OCI-LY3 (cell line): Measurements from ENCODE around the gene RDH5.

Experiments used
- H2AFZ ChIP-seq: fragments of 200-600, 300-600 bp; shearing (Covaris generic); 2 replicates; pipeline ENCODE4 v1.6.0; 2014; ENCODE audit warnings: antibody characterized with exemption, low read depth, low read length
- H3K27ac ChIP-seq: fragments of 200-600, 300-600 bp; sonication (generic); 2 replicates; pipeline ENCODE4 v1.5.1; 2014; ENCODE audit warnings: mild to moderate bottlenecking, low read length, moderate library complexity, mixed read lengths
- H3K27me3 ChIP-seq: fragments of 200-600, 300-600 bp; sonication (generic); 2 replicates; pipeline ENCODE4 v1.6.1; 2014; ENCODE audit warnings: low read depth, low read length, mixed read lengths
- H3K36me3 ChIP-seq: fragments of 200-600, 300-600 bp; sonication (generic); replicated peaks from 2 replicates; pipeline ENCODE3; 2014; ENCODE audit warnings: low read depth, low read length, mixed read lengths
- H3K4me1 ChIP-seq: fragments of 300-600, 200-600 bp; sonication (generic); 2 replicates; pipeline ENCODE4 v1.6.1; 2014; ENCODE audit warnings: low read length, mixed read lengths
- H3K4me2 ChIP-seq: fragments of 200-600, 300-600 bp; sonication (generic); 2 replicates; pipeline ENCODE4 v1.6.1; 2014; ENCODE audit warnings: low read length, mixed read lengths
- H3K4me3 ChIP-seq: fragments of 300-600, 200-600 bp; sonication (generic); 2 replicates; pipeline ENCODE4 v1.5.1; 2014; ENCODE audit warnings: antibody characterized with exemption, mild to moderate bottlenecking, low read length, moderate library complexity
- H3K79me2 ChIP-seq: fragments of 300-600, 200-600 bp; shearing (Covaris generic); 2 replicates; pipeline ENCODE4 v1.6.1; 2014; ENCODE audit warnings: mild to moderate bottlenecking, low read length, mixed read lengths
- H3K9ac ChIP-seq: fragments of 300-600, 200-600 bp; shearing (Covaris generic); 2 replicates; pipeline ENCODE4 v1.6.0; 2014; ENCODE audit warnings: mild to moderate bottlenecking, low read length, moderate library complexity
- H3K9me3 ChIP-seq: fragments of 200-600, 300-600 bp; shearing (Covaris generic); 2 replicates; pipeline ENCODE4 v1.6.1; 2014; ENCODE audit warnings: low read length, mixed read lengths; ENCODE audit not compliant: insufficient read depth
- H4K20me1 ChIP-seq: fragments of 200-600, 300-600 bp; sonication (generic); 2 replicates; pipeline ENCODE4 v1.6.1; 2016; ENCODE audit warnings: low read length, mixed read lengths; ENCODE audit not compliant: insufficient read depth
- CTCF ChIP-seq: fragments of 200-600, 300-600 bp; sonication (generic); IDR thresholded peaks from 2 replicates; pipeline ENCODE4 v1.5.1; 2014; ENCODE audit warnings: antibody characterized with exemption, low read length, low read depth
- EZH2phosphoT487 ChIP-seq: fragments of 200-600 bp; shearing (Covaris generic); IDR thresholded peaks from 2 replicates; pipeline ENCODE4 v1.6.1; 2018; ENCODE audit warnings: antibody characterized with exemption, mixed run types, low read depth

The RDH5 gene

GRCh38 chr12:55703288-55703687 lies 16.9 kb upstream of the RDH5 start:
- Histone ChIP-seq H3K4me2 (no peak overlapping the region), H3K9ac (no peak overlapping the region), H3K27ac (no peak overlapping the region), H4K20me1 (no peaks in the 10 kb centered on the region), H3K4me1 (peaks cover 7% of the 10 kb centered on the region), H3K27me3 (peaks cover under 1% of the 10 kb centered on the region; the same call in 1 of the 2 replicates), H3K4me3 (no peak overlapping the region), H3K9me3 (no peaks in the 10 kb centered on the region), H2AFZ (no peak overlapping the region), H3K79me2 (no peaks in the 10 kb centered on the region), H3K36me3 (no peaks in the 10 kb centered on the region)
- TF ChIP-seq EZH2phosphoT487, result no peak
- TF ChIP-seq CTCF, result no peak

DNA sequence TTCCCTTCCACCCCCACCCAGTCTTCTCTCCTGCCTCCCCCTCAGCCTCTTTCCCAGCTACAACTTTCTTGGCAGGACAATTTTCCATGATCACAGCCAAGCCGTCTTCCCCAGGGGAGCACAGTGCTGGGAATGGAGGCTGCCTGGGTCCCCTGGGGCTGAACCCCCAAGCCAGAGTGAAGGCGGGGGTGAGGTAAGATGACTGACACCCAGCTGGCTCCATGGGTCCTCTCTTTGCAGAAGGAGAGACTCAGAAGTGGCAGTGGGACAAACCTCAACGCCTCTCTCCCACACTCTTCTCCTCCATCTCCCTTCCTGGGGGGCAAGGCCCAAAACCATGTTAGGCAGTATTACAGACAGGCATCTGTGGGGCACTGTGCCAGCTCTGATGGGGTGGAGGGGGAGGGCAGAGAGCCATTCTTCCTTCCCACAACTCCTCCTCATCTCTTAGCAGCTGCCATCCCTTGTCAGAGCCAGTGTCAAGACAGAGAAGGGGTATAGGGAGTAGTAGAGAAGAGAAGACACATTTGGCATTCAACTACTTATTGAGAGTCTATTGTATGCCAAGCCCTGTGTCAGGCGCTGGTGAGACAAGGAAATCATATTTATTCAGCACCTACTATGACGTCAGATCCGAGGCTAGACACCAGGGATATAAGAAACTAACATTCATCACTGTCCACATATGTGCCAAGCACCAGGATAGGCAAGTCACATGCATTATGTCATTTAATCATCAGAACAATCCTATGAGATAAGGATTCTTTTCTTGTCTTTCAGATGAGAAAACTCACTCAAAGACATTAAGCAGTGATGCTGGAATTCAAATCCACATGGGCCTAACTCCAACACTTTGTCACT lies 16.1 kb upstream of the RDH5 start:
- Histone ChIP-seq H3K4me2 (no peak overlapping the region), H3K4me1 (peaks cover 16% of the 10 kb centered on the region)

GRCh38 chr12:55704824-55705718 lies 15.1 kb upstream of the RDH5 start:
- no peaks in the 10 kb centered on the region for H3K36me3 ChIP-seq
- no peak overlapping the region for H3K9ac ChIP-seq
- peaks cover 17% of the 10 kb centered on the region for H3K4me1 ChIP-seq
- no peaks in the 10 kb centered on the region for H3K9me3 ChIP-seq
- peaks cover 16% of the 10 kb centered on the region for H3K27me3 ChIP-seq
- no peak overlapping the region for H2AFZ ChIP-seq
- no peak overlapping the region for H3K27ac ChIP-seq
- no peaks in the 10 kb centered on the region for H3K79me2 ChIP-seq
- no peak for TF ChIP-seq EZH2phosphoT487
- TF ChIP-seq CTCF, result no peak
- no peak overlapping the region for H3K4me3 ChIP-seq
- no peak overlapping the region for H3K4me2 ChIP-seq
- no peaks in the 10 kb centered on the region for H4K20me1 ChIP-seq

More for the DNA sequence above, 16.1 kb upstream of the RDH5 start:
- Histone ChIP-seq H4K20me1 (no peaks in the 10 kb centered on the region), H3K79me2 (no peaks in the 10 kb centered on the region), H3K9ac (no peak overlapping the region), H3K27me3 (peaks cover 8% of the 10 kb centered on the region), H3K4me3 (no peak overlapping the region), H3K9me3 (no peaks in the 10 kb centered on the region), H2AFZ (no peak overlapping the region), H3K27ac (no peak overlapping the region), H3K36me3 (no peaks in the 10 kb centered on the region)
- TF ChIP-seq EZH2phosphoT487 (no peak), CTCF (no peak)
